Kidney epithelial cell (primary cell): ENCODE measurements around the gene COX14. TPM values are rescaled to one million over a fixed set of nuclear protein-coding genes. Genes with fewer than 3 reads are reported as not detected.

Experiments used
- DNase-seq: peaks from one replicate; pipeline ENCODE4 v3.0.0-alpha.2; 2010; ENCODE audit warnings: low read depth
- H3K27me3 ChIP-seq: 2 replicates; pipeline ENCODE4 v1.6.0; 2011; ENCODE audit warnings: low read length; ENCODE audit not compliant: control insufficient read depth, insufficient read depth
- H3K36me3 ChIP-seq: 2 replicates; pipeline ENCODE4 v1.5.1; 2011; ENCODE audit warnings: low read length; ENCODE audit not compliant: control insufficient read depth, insufficient read depth
- H3K4me3 ChIP-seq: 2 replicates; pipeline ENCODE4 v1.5.1; 2011; ENCODE audit warnings: low read depth, mild to moderate bottlenecking, control low read depth, low read length
- total RNA-seq: library from RNA; depleted of rRNA; stranded (reverse); fragments of >200 nt; gene quantifications from 2 replicates; pipeline ENCODE4 v1.2.3, GENCODE V29; 2015
- TF ChIP-seq, protein P1 (sequence below): IDR thresholded peaks from 2 replicates; pipeline ENCODE4 v1.5.1; 2011; ENCODE audit warnings: mild to moderate bottlenecking, moderate library complexity, low read length, control low read depth, inconsistent platforms; ENCODE audit not compliant: insufficient read depth, poor library complexity, severe bottlenecking

COX14 gene
- total RNA-seq: 35.5 and 53.7 TPM in 2 replicates

DNA sequence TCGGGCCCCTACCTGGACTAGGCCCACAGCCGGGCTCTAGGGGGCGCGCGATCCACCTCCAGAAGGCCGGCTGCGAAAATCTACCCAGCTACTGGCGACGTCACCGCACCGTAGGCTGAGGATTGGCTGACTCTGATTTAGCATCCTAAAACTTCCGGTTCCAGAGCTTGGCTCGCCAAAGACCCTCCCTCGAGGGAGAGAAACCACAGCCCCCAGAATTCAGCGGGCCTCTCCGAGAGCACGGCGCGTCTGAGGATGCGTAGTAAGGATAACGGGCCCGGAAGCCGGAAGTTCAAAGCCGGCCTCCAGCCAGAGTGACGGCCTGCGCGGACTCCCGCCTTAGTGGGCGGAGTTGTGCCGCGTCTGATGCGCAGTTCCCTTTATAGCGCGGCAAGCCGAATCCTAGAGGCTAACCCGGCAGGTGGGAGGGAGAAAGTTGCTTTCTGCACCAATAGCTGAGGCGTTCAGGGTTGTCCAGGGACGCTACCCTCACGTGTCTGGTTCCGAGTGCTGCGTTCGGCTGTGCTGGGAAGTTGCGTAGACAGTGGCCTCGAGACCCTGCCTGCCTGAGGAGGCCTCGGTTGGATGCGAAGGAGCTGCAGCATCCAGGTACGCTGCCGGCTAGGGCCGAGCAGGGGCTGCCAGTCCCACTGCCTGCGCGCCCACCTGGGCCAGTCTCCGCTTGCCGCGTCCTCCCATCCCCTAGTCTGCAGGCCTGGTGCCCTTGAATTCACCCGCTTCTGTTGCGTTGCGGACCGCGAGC is at the start of gene COX14:
Gene COX14, plus strand, starts transcription at position 544 of the 763 bp plus-strand sequence. CDS start 7,808 bp downstream, outside the sequence.
- DNase-seq: peak; percentile 97
- TF ChIP-seq, protein P1, sequence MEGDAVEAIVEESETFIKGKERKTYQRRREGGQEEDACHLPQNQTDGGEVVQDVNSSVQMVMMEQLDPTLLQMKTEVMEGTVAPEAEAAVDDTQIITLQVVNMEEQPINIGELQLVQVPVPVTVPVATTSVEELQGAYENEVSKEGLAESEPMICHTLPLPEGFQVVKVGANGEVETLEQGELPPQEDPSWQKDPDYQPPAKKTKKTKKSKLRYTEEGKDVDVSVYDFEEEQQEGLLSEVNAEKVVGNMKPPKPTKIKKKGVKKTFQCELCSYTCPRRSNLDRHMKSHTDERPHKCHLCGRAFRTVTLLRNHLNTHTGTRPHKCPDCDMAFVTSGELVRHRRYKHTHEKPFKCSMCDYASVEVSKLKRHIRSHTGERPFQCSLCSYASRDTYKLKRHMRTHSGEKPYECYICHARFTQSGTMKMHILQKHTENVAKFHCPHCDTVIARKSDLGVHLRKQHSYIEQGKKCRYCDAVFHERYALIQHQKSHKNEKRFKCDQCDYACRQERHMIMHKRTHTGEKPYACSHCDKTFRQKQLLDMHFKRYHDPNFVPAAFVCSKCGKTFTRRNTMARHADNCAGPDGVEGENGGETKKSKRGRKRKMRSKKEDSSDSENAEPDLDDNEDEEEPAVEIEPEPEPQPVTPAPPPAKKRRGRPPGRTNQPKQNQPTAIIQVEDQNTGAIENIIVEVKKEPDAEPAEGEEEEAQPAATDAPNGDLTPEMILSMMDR: peak; percentile 96
- no peaks in the 10 kb centered on the region for H3K27me3 ChIP-seq
- H3K4me3 ChIP-seq: peak within 1 kb of the TSS; percentile 91
- H3K36me3 ChIP-seq: peaks cover 1% of the 10 kb centered on the region

DNA sequence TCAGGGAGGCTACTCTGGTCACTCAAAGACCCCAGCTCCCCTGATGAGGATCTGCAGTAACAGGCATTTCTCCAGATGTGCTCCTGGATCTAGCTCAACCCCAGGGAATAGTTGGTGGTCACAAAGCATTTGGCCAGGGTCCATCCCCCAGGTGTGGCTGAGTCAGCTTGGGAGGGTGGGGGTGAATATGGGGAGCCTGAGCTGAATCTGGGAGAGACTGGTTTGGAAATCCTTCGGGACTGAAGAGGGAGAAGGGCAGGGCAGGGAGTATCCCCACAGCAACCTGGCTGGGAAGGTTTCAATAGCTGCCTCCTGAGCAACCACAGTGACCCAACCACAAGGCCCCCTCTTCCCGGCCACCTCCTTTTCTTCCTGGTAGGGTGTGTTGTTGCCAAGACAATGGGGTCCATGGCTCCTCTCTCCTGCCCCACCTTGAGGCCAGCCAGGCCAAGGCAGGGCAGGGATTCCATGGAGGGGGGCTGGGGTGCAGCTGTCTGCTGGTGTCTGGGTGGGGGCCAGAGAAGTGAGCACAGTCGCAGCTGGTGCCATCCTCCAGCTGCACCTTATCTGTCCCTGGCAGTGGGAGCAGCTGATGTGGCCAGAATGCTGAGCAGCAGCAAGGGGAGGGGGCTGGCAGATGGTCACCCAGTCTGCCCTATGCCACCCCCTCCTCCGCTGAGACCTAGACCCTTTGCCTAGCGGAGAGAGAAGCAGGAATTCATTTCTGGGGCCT is 49.1 kb upstream of the COX14 start:
- no peaks in the 10 kb centered on the region for H3K27me3 ChIP-seq
- DNase-seq: no peak
- TF ChIP-seq, protein P1: no peak
- H3K4me3 ChIP-seq: no peak overlapping the region
- no peaks in the 10 kb centered on the region for H3K36me3 ChIP-seq

DNA sequence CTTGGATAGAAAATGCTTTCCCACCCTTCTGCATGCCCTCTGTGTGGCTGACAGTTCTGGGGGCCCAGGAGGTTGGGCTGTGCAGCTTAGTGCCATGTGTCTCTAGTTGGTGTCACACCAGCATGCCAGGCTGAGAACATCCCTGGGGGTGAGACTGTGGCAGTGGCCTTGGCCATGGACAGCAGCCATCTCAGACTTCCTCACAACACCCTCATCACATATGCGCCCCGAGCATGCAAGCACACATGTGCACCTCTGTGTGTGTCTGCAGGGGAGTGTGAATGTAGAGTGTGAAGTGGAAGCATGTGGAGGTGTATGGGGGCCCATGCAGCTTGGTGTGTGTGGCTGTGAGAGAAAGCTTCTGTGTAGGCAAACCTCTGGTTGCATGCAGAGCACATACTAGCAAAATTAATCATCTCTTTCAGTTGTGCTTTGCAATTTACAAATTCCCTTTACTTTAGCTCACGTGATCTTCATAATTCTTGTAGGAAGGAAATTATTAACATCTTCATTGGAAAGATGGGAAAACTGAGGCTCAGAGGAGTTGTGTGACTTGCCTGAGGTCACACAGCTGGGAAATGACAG is 46.2 kb upstream of the COX14 start:
- TF ChIP-seq, protein P1: no peak
- no peak overlapping the region for H3K4me3 ChIP-seq
- H3K27me3 ChIP-seq: no peaks in the 10 kb centered on the region
- DNase-seq: no peak
- H3K36me3 ChIP-seq: no peaks in the 10 kb centered on the region

DNA sequence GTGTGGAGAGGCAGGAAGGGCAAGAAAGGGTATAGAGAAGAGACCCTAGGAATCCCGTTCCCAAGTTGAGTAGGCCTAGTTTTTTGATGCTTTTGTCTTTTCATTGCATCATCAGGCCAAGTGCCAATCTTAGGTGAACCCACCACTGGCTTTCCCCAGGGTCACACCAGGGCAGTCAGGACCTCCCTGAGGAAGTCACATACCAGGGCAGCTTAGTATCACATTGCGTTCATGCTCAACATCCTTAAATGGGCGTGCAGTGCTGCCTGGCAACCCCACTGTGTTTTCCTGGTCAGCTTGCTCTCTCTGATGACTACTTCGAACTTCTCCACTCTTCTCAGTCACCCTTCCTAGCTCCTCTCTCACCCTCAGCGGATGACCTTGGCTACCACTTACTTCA is 45.6 kb upstream of the COX14 start:
- TF ChIP-seq, protein P1: no peak
- Histone ChIP-seq H3K4me3 (no peak overlapping the region), H3K36me3 (no peaks in the 10 kb centered on the region), H3K27me3 (no peaks in the 10 kb centered on the region)
- peak; percentile 79 for DNase-seq

DNA sequence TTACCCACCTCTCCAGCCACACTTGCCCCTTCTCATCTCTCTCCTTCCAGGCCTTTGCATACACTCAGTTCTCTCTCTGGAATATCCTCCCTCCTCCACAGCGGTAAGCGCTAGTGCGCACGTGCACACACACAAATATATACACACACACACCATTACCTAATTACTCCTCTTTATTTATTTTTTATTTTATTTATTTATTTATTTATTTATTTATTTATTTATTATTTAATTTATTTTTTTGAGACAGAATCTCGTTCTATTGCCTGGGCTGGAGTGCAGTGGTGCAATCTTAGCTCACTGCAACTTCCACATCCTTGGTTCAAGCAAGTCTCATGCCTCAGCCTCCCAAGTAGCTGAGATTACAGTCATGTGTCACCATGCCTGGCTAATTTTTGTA is 43.0 kb upstream of the COX14 start:
- no peak for DNase-seq
- TF ChIP-seq, protein P1: no peak
- Histone ChIP-seq H3K4me3 (no peak overlapping the region), H3K27me3 (no peaks in the 10 kb centered on the region), H3K36me3 (no peaks in the 10 kb centered on the region)
